Endometrial microvascular endothelial cells (primary cell): ENCODE data around the gene TPX2. TPM values are rescaled to one million over a fixed set of nuclear protein-coding genes. Genes with fewer than 3 reads are reported as not detected.
"Not testable (repeated sequence)": the region's sequence is repeated elsewhere in the genome, so short reads cannot be mapped to it uniquely, and the experiment has no call there.

Source experiments
- in situ Hi-C: cut with HindIII; loops from 2 replicates; pipeline ENCODE4 v1.10.0; 2017; ENCODE audit warnings: low sequenced_read_pairs, low pct_unique_long_range_greater_than_20kb; ENCODE audit errors: inconsistent ontology term
- total RNA-seq: library from RNA; depleted of rRNA; stranded (reverse); fragments of >200 nt; gene quantifications from one replicate; pipeline ENCODE4 v1.2.3, GENCODE V29; 2015; ENCODE audit errors: inconsistent ontology term

TPX2 gene
- total RNA-seq, 1 donor from 2014 or later = 118 TPM

DNA sequence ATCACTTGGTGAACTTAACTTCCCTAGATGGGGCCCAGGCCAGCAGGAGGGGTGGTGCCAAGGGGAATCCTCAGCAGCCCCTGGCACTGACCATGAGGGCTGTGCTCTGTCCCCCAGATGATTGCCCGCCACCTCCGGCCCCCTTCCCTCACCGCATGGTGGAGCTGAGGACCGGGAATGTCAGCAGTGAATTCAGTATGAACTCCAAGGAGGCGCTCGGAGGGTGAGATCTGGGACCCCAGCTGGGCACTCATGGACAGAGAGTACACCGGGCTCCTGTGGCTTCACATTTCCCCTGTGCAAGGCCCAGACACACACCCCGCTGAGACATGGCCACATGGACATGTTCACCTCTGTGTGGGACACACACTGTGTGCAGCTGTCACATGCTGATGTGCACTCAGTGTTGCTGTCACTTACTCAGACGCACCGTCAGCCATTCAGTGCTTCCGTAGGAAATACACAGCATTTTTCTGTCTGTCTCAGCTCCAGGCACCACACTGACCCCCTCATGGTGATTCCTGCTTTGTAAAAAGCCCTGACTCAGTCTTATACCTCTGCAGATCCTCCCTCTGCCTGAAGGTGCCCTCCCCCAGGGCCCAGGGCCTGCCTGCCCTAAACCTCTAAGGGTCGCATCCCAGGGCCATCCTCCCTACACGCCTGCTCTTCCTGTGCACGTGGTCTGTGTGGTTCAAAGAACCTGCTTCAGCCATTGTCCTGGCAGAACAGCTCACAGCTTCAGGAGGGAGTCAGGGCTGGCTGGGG, 84.5 kb downstream of the TPX2 start:
- in situ Hi-C loops = no loop called here

DNA sequence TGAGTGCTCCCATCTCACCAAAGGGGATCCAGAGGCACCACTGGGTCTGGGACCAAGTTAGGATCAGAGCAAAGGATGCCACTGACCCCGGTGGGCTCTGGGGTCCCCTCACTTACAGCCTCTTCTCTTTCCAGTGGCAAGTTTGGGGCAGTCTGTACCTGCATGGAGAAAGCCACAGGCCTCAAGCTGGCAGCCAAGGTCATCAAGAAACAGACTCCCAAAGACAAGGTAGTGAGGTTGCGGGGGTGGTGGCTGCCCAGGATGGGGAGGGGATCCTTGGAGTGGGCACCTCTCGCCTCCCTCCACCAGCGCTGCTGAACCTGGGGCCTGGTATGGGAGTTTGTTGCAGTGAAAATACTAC, 85.0 kb downstream of the TPX2 start:
- in situ Hi-C loops = no loop called here

DNA sequence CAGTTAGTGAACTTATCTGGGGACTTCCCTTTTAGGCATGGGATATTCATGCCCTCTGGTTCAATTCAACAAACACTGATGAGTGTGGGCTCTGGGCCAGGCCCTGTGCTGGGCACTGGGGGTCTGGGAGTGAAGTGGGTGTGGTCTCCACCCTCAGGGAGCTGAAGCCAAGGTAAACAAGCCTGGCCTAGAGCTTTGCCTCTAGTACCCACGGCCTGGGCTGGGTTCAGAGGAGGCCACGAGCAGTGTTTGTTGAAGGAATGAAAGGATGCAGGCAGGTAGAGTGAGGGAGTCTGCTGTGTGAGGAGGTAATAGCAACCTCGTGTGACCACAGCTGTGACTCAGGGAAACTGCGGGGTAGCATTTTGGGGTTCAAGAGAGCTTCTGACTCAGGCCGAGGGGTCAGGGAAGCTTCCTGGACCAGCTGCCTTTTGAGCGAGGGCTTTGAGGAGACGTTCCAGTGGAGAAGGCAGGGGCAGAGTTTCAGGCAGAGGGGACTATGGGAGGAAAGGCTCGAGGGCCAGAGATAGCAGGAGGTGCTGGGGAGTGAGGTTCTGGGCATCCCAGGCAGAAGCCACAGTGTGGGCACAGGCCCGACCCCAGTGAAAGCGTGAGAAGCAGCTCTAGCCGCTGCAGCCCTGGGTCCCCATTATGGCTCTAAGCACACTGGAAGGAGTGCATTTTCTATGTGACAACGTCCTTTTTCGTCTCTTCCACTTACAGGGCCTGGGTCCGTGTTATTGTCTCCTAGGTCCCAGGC, 85.6 kb downstream of the TPX2 start:
- in situ Hi-C loops = no loop called here

DNA sequence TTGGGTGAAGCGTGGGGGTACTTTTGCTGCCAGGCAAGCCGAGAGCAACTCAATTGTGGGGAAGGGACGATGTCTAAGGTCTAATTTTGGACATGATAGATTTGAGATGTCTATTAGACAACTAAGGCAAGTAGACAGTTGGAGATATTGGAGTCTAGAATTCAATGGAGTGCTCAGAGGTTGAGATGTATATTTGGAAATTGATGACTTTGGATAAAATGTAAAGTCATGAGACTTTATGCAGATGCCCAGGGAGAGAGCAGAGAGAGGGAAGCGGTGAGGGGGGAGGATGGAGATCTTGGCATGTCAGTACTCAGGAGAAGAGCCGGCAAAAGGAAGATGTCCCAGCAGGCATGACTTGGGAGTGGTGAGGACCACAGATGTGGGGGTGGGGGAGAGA, 87.0 kb downstream of the TPX2 start:
- in situ Hi-C loops = no loop called here

DNA sequence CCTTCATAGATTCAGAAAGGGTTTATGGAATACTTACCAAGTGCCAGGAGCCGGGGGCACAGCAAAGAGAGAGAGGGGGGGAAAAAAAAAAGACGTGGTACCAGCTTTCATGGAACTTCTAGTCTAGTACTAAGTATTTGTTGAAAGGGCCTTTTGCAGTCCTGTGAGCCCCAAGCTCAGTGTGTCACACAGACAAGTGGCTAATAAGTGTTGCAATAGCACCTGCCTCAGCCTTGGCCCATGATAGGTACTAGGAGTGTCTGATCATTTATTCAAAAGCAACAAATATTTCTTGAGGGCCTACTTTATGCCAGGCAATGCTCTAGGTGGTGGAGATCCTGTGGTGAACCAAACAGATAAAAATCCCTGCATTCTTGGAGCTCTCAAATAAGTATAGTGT, 88.0 kb downstream of the TPX2 start:
- in situ Hi-C loops = no loop called here

DNA sequence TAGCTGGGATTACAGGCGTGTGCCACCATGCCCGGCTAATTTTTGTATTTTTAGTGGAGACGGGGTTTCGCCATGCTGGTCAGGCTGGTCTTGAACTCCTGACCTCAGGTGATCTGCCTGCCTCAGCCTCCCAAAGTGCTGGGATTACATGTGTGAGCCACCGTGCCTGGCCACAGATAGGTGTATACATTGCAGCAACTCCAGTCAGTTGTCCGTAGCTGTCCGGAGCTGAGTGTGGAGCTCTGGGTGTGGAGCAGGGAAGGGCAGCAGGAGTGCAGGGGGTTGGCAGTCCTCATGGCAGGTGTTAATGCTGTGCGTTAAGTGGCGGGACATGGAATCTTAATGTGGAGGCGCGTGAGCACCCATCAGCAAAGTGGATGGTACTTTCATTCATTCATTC, 88.9 kb downstream of the TPX2 start:
- in situ Hi-C loops = not testable (repeated sequence)

DNA sequence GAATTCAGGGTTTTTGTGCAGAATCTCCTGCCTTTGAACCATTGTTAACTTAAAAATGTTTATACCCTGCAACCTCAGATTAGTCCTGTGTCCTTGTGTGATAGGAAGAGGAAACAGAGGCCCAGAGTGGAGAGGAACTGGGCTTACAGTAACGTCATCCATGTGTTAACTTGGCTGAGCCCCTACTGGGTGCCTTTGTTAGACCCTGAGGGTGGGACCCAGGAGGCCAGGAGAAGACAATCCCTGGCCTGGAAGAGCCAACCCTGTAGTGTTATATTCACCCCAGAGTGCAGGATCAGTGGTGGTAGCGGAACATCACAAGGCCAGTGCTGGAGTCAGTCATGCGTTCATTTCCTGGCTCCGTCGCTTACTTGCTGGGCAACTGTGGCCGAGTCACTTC, 90.6 kb downstream of the TPX2 start:
- in situ Hi-C loops = no loop called here

DNA sequence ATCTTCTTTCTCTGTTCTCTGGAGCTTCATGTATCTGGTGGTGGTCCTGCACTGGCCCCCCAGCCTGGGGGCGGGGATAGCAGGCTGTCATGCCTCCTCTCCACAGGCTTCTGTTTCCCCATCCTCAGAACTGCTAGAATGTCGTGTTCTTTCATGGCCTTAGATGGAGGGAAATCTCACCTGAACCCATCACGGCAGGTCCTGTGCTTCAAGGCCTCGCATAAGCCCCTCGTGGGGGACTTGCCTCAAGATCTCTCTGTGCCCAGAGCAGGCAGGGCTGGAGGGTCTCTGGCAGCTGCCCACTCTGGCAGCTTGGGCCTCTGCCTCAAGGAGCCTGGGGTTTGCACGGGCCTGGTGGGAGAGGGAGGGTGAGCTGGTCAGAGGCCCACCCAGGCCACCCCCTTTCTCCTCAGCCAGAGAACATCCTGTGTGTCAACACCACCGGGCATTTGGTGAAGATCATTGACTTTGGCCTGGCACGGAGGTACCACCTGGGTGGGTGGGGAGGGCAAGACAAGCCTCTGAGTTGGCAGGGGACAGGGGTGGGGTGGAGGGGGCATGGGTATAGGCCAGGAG, 91.4 kb downstream of the TPX2 start:
- in situ Hi-C loops = no loop called here

DNA sequence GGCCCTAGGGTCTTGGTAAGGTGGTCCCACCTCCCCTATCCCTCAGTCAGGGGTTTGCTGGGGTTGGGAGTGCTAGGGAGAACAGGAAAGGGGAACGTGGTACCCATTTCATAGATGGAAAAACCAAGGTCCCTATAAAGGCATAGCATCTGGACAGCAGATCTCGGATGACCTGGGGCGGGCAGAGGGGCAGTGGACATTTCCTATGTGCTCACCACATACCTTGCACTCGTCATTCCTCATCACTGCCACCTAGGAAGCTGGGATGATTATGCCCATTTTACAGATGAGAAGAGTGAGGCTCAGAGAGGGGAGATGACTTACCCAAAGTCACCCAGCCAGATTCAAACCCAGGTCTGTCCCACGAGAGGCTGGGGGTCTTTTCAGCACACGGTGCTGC, 92.1 kb downstream of the TPX2 start:
- in situ Hi-C loops = no loop called here

DNA sequence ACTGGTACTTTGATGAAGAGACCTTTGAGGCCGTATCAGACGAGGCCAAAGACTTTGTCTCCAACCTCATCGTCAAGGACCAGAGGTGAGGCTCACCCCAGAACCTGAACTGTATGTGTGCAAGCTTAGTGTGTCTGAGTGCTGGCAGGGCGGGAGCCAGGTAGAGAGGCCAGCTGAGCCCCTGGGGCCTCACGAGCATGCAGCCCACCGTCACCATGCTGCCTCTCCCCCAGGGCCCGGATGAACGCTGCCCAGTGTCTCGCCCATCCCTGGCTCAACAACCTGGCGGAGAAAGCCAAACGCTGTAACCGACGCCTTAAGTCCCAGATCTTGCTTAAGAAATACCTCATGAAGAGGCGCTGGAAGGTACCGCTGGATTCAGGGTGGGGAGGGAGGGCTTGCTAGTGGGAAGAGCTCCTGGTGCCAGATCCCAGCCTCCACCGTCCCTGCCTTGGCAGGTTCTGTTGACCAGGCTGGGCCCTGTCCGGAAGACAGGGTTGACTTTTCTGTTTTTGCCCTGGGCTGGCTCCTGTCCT, 92.7 kb downstream of the TPX2 start:
- in situ Hi-C loops = no loop called here

DNA sequence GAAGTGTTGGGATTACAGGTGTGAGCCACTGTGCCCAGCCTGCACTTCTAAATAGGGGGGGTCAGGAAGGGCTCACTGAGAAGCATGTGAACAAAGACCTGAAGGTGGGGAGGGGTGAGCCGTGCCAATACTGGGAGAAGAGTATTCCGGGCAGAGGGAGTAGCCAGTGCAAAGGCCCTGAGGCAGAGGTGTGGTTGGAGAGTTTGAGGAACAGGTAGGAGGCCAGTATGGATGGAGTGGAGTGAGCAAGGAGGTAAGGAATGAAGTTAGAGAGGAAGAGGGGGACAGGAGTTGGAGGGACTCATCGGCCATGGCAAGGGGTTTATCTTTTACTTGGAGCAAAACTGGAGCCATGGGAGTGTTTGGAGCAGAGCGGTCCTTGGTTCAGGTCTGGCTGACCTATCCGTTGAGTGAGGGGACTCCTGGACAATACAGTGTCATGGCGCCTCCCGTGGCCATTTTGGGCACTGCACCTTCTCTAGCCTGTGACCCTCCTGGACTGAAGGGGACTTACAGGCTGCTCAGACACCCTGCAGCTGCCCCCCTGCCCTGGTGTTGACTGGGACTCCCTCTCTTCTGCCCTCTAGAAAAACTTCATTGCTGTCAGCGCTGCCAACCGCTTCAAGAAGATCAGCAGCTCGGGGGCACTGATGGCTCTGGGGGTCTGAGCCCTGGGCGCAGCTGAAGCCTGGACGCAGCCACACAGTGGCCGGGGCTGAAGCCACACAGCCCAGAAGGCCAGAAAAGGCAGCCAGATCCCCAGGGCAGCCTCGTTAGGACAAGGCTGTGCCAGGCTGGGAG, 94.2 kb downstream of the TPX2 start:
- in situ Hi-C loops = no loop called here

DNA sequence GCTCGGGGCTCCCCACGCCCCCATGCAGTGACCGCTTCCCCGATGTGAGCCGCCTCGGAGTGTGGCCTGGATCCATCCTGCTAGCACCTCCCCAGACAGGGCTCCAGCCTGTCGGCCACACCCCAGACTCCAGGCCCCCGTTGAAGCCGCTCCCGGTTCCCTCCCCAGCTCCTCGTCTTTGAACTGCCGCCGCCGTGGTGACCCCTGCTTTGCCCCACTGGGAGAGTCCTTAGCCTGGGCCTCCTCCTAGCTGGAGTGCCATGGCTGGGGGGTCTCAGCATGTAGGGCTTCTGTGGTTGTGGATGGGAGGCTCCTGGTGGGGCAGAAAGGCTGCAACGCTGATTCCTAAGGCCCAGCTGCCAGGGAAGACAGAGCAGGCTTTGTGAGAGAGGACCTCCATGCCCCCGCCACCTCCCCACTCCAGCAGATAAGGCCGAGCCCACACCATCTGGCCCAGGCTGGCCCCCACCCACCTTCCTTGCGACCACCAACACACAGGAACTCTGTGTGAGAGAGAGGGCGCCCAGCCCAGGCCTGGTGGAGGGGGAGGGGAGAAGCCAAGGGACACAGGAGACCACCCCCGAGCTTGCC, 94.9 kb downstream of the TPX2 start:
- in situ Hi-C loops = no loop called here

DNA sequence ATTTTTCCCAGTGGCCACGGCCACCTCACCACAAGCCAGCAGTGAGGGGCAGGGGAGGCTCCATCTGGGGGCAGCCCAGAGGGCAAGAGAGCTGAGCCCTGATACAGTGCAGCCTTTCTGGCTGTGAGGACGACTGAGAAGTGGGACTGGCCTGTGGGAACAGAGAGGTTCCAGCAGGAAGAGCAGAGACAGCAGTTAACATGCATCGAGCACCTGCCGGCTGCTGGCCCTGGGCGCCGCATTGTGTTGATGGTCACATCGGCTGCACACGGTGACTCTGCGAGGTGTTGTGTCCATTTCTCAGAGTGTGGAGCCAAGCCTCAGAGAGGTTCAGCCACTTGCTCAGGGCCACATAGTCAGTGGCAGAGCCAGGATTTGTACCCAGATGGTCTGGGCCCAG, 96.5 kb downstream of the TPX2 start:
- in situ Hi-C loops = no loop called here

DNA sequence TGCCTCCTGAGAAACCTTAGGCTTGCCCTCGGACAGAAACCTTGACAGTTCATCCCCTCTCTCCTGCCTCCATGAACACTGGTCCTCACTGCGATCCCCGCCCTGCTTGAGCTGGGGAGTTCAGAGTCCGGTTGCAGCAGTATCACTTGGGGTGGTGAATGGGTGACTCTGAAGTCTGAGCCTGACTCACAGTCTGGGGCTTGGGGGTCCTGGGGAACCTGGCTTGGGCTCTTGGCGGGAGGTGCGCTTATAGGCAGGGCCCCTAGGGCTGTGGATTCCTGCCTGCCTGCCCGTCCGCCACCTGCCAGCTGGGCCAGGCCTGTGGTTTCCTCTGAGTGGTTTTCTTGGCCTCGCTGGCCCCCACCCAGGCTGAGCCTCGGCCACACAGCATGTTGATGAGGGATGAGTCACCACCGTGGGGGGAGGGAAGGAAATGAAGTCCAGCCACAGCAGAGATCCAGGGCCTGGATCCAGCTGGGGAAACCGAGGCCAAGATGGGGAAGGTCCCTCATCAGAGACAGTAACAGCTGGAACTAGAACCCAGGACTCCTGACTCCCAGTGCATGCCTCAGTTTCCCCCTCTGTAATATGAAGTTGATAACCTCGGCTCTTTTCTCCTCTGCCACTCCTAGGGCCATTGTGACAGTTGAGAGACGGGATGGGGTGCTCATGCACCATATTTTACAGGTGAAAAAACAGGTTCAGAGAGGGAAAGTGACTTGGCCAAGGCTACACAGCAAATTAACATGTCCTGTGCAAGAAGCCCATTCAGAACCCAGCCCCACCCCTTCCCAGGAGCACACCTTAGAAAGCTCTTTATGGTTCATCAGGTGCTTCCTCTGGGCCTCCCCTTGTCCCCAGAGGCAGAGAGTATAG, 97.1 kb downstream of the TPX2 start:
- in situ Hi-C loops = no loop called here

DNA sequence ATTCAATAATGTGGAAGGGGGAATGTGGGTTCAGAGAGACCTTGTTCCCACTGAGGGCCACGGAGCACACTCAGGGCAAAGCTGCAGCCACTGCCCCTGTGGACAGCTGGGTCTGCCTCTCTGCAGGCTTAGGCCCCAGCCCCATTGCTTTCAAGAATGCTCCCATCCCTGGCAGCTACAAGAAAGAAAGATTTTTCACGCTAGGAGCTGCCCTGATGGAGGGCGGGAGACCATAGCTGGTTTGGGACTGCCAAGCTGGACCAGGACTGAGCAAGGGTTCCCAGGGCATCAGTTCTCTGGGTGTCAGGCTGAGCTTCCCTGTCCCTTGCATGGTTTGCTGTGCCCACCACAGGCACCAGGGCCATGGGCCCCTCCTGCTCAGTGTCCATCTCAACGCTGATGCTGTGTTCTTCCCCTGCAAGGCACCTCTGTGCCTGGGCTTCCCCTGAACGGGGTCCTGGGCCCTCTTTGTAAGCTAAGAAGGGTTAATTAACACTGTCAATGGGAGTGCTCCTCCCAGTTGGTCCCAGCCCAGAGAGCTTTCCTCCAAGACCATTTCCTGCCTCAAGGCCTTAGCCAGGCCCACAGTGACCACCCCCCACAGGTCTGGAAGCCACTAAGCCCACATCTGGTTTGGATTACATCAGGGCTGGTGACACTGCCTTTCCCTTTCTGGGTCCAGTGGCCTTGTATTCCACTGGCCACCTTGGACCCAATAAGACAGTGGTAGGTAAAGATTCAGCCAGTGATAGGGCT, 97.9 kb downstream of the TPX2 start:
- in situ Hi-C loops = no loop called here

DNA sequence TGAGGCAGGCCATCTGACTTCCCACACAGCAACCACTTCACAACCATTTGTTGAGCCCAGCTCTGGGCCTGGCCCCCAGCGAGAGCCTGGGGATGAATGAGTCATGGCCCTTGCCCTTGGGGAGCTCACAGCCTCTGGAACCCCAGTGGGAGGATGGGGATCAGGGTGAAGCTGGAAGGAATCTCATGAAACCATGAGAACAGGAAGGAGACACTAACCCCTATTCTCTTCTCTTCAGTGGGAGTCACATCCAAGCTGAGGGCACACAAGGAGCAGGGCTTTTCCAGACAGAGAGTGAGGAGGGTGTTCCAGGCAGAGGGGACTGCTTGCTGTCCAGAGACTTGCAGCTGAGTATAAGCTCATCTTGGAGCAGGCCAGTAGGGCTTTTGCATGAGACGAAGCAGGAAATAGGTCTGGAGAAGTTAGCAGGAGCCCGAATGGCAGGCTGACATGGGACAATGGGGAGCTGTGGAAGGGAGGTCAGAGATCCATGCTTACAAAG, 98.9 kb downstream of the TPX2 start:
- in situ Hi-C loops = no loop called here

DNA sequence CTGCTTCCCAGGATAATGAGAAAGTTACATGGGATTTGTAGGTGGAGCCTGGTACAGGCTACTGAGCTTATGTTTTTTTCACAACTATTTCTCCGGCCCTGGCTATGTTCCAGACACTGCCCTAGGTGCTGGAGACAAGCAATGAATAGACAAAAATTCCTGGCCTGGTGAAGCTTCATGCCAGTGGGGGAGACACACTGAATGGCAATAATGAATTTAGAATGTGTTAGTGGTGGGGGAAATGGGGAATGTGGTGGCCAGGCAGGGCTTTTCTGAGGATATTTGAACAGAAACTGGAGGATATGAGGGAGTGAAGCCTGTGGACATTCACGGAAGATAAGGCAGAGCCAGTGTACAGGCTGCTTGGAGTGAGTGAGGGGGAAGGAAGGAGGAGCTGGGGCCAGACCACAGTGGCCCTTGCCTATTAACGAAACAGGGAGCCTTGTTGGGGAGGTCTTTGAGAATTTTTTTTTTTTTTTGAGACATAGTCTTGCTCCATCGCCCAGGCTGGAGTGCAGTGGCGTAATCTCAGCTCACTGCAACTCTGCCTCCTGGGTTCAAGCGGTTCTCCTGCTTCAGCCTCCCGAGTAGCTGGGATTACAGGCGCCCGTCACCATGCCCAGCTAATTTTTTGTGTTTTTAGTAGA, 99.7 kb downstream of the TPX2 start:
- in situ Hi-C loops = no loop called here
